Measurements from ENCODE around the gene INTS6.

Gene INTS6

GRCh38 chr13:51396352-51396751, 56.5 kb downstream of the INTS6 start:
- no peaks in the 10 kb centered on the region for H3K4me1 ChIP-seq
- H3K9ac ChIP-seq = no peak overlapping the region
- H3K9me3 ChIP-seq (ENCODE audit: control insufficient read depth, low read length) = no peaks in the 10 kb centered on the region
- H2AFZ ChIP-seq = no peak overlapping the region
- peaks cover 4% of the 10 kb centered on the region for H3K79me2 ChIP-seq
- H3K27ac ChIP-seq = no peak overlapping the region
- TF ChIP-seq CTCF (IDR thresholded peaks at IDR 0.05) = no peak
- H3K4me2 ChIP-seq (ENCODE audit: low read length) = no peak overlapping the region
- no peak overlapping the region for H3K4me3 ChIP-seq (ENCODE audit: low read depth, low read length)
- no peaks in the 10 kb centered on the region for H3K27me3 ChIP-seq (ENCODE audit: control insufficient read depth, insufficient read depth, low read length)
- H3K36me3 ChIP-seq (ENCODE audit: control insufficient read depth, insufficient read depth, low read length) = no peaks in the 10 kb centered on the region

GRCh38 chr13:51394724-51395123, 58.1 kb downstream of the INTS6 start:
- no peak overlapping the region for H3K4me3 ChIP-seq (ENCODE audit: low read depth, low read length)
- H3K4me1 ChIP-seq = no peaks in the 10 kb centered on the region
- H3K79me2 ChIP-seq = peaks cover 4% of the 10 kb centered on the region
- no peaks in the 10 kb centered on the region for H3K9me3 ChIP-seq (ENCODE audit: control insufficient read depth, low read length)
- no peaks in the 10 kb centered on the region for H3K27me3 ChIP-seq (ENCODE audit: control insufficient read depth, insufficient read depth, low read length)
- TF ChIP-seq CTCF (IDR thresholded peaks at IDR 0.05) = no peak
- no peak overlapping the region for H3K9ac ChIP-seq
- H3K4me2 ChIP-seq (ENCODE audit: low read length) = no peak overlapping the region
- H3K27ac ChIP-seq = no peak overlapping the region
- no peaks in the 10 kb centered on the region for H3K36me3 ChIP-seq (ENCODE audit: control insufficient read depth, insufficient read depth, low read length)
- no peak overlapping the region for H2AFZ ChIP-seq

DNA sequence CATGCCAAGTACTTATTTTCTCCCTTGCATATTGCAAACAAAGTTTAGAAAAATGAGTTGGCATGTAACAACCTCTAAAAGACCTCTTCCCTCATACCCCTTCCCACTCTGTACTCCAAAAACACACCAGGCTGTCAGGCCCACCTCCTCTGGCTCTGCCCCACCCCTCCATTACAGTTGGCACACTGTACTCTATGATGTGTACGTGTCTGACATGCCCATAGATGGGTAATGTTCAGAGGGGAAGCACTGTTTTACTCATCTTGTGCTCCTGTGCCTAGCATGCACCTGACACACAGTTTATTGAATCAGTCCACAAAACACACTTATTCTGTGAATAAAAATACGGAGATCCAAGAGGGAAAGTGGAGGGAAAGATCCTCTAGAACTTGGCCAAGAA, 67.7 kb downstream of the INTS6 start:
- TF ChIP-seq CTCF (IDR thresholded peaks at IDR 0.05) = no peak
- Histone ChIP-seq H3K36me3 (ENCODE audit: control insufficient read depth, insufficient read depth, low read length) (no peaks in the 10 kb centered on the region), H3K27me3 (ENCODE audit: control insufficient read depth, insufficient read depth, low read length) (no peaks in the 10 kb centered on the region), H3K27ac (no peak overlapping the region), H3K4me1 (no peaks in the 10 kb centered on the region), H3K9ac (no peak overlapping the region), H2AFZ (no peak overlapping the region), H3K4me2 (ENCODE audit: low read length) (no peak overlapping the region), H3K9me3 (ENCODE audit: control insufficient read depth, low read length) (no peaks in the 10 kb centered on the region), H3K79me2 (peaks cover 3% of the 10 kb centered on the region), H3K4me3 (ENCODE audit: low read depth, low read length) (no peak overlapping the region)

- H3K27me3 ChIP-seq (ENCODE audit: control insufficient read depth, insufficient read depth, low read length) = no peaks in the 10 kb centered on the region
- no peak overlapping the region for H2AFZ ChIP-seq
- H3K36me3 ChIP-seq (ENCODE audit: control insufficient read depth, insufficient read depth, low read length) = no peaks in the 10 kb centered on the region
- H3K4me2 ChIP-seq (ENCODE audit: low read length) = no peak overlapping the region
- H3K9ac ChIP-seq = no peak overlapping the region
- H3K4me3 ChIP-seq (ENCODE audit: low read depth, low read length) = no peak overlapping the region
- TF ChIP-seq CTCF (IDR thresholded peaks at IDR 0.05) = no peak
- no peaks in the 10 kb centered on the region for H3K79me2 ChIP-seq
- H3K9me3 ChIP-seq (ENCODE audit: control insufficient read depth, low read length) = no peaks in the 10 kb centered on the region
- no peak overlapping the region for H3K27ac ChIP-seq
- no peaks in the 10 kb centered on the region for H3K4me1 ChIP-seq
Observed at GRCh38 chr13:51380269-51380668, 72.6 kb downstream of the INTS6 start.

DNA sequence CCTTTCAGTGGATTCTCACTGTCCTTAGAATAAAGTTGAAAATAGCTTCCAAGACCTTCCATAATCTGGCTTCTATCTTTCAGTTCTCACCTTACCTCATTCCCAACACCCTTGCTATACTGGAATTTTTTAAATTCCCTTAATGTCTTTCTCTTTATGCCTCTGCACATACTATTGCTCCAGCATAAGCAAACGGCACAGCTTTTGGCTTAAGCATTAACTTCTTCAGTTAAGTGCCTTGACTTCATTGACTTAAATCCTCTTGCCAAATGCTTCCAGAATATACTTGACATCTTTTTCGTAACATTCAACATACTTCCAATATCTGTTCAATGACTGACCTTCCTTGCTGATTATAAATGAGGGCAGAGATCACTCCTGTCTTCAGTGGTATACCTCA, 79.4 kb downstream of the INTS6 start:
- H3K4me1 ChIP-seq = peaks cover 6% of the 10 kb centered on the region
- no peaks in the 10 kb centered on the region for H3K79me2 ChIP-seq
- no peaks in the 10 kb centered on the region for H3K36me3 ChIP-seq (ENCODE audit: control insufficient read depth, insufficient read depth, low read length)
- H2AFZ ChIP-seq = no peak overlapping the region
- no peak overlapping the region for H3K27ac ChIP-seq
- H3K9ac ChIP-seq = no peak overlapping the region
- no peak for TF ChIP-seq CTCF (IDR thresholded peaks at IDR 0.05)
- no peaks in the 10 kb centered on the region for H3K27me3 ChIP-seq (ENCODE audit: control insufficient read depth, insufficient read depth, low read length)
- H3K4me2 ChIP-seq (ENCODE audit: low read length) = no peak overlapping the region
- H3K4me3 ChIP-seq (ENCODE audit: low read depth, low read length) = no peak overlapping the region
- no peaks in the 10 kb centered on the region for H3K9me3 ChIP-seq (ENCODE audit: control insufficient read depth, low read length)
